ENCODE measurements around the gene ATP5MG. TPM values are rescaled to one million over a fixed set of nuclear protein-coding genes. Genes with fewer than 3 reads are reported as not detected.

Gene ATP5MG
- total and polyA plus RNA-seq, 2 of the 4 experiments (the other 2 are of a cell fraction), result 144 to 219 TPM

DNA sequence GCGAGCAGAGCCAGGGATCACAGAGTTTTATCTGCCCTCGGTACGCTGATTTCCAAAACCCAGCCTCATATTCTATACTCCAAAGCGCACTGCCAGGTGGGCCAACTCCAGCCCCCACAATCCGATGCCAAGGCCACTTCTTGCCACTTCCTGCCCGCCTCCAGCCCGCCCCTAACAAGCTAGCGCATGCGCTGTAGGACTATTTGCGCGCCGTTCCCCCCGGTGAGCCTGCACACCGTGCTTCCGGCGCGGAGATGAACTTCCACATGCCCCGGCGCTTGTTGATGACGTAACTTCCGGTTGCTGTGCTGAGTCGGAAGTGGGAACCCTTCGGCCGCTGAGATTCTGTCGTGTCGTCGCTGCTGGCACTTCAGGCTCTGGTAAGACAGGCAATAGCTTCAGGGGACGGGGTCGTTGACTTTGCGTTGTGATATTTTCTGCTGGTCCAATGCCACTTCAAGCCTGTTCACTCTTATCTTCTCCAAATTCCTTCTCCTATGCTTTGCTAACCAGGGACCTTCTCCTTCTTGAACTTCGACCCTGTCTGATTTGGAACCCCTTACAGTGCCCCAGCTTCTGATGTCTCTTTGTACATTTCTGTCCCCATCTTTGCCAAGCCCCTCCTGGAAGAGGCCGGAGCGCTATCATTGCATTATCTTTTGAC is 42.0 kb upstream of the ATP5MG start, which contains the start of gene UBE4A:
Gene UBE4A (plus strand): TSS at position 306 of the 664 bp plus-strand sequence. CDS start 5,481 bp downstream, outside the sequence.
- H3K4me1 ChIP-seq (ENCODE audit: control insufficient read depth, insufficient read depth, low read length), result peaks cover 2% of the 10 kb centered on the region; the same call in 1 of the 2 replicates
- H4K5ac ChIP-seq (ENCODE audit: low read depth, low read length), result peak within 1 kb of the TSS; percentile 98
- CTCF ChIA-PET, result no interaction called here
- peak; percentile 93 for DNase-seq
- peak within 1 kb of the TSS; percentile 51; the same call in 2 of the 3 replicates for H2BK15ac ChIP-seq (ENCODE audit: low read depth, low read length)
- H3K18ac ChIP-seq (ENCODE audit: low read depth, low read length), result peak within 1 kb of the TSS; percentile 59
- intact Hi-C loops (cut with micrococcal nuclease) (no loop called here), dilution Hi-C loops (cut with HindIII; ENCODE audit: low sequenced_read_pairs, unreplicated experiment) (no loop called here), in situ Hi-C loops (cut with MboI; ENCODE audit: low sequenced_read_pairs) (loop anchor here (10.0 to 25.0 kb wide), 2 partner anchors 215 to 997 kb away; no protein-coding TSS in a partner anchor)
- peak within 1 kb of the TSS; percentile 94 for H3K14ac ChIP-seq (replicated peaks; ENCODE audit: low read depth, low read length)
- H3K9me1 ChIP-seq (ENCODE audit: insufficient read depth, low read length), result peaks cover 2% of the 10 kb centered on the region; the same call in 1 of the 2 replicates
- H4K20me1 ChIP-seq (ENCODE audit: insufficient read depth, low read length), result peaks cover 3% of the 10 kb centered on the region; the same call in 1 of the 2 replicates
- peak within 1 kb of the TSS; percentile 94 for H3K23ac ChIP-seq (ENCODE audit: low read depth, low read length)
- peak within 1 kb of the TSS; percentile 75 for H3K27ac ChIP-seq (ENCODE audit: insufficient read depth, low read length)
- H2AK5ac ChIP-seq (ENCODE audit: low read depth, low read length), result peak within 1 kb of the TSS; percentile 41; the same call in 1 of the 2 replicates
- peak within 1 kb of the TSS; percentile 95 to 96 for H4K8ac ChIP-seq (ENCODE audit: low read depth in 2 of 2, low read length in 2 of 2)
- POLR2A ChIA-PET (ENCODE audit: unreplicated experiment), result interaction anchor here (0.6 kb wide), 2 partner anchors 8 to 74 kb away, joined by 3 read pairs; no protein-coding TSS in a partner anchor
- H2BK5ac ChIP-seq (ENCODE audit: low read depth, low read length, poor library complexity, severe bottlenecking), result peak within 1 kb of the TSS; percentile 67
- H3K27me3 ChIP-seq (ENCODE audit: control insufficient read depth, insufficient read depth, low read length), result no peaks in the 10 kb centered on the region
- H3K36me3 ChIP-seq (ENCODE audit: control insufficient read depth, insufficient read depth, low read length), result no peaks in the 10 kb centered on the region; the same call in 1 of the 2 replicates
- peak within 1 kb of the TSS; percentile 94 for H2AK9ac ChIP-seq (replicated peaks; ENCODE audit: low read depth, low read length, poor library complexity)
- H2BK120ac ChIP-seq (ENCODE audit: low read depth, low read length), result 0 out of 2 replicates have a peak within 1 kb of the TSS, but pooled peaks have one; percentile 30
- H3K4ac ChIP-seq (ENCODE audit: low read depth, low read length), result peak within 1 kb of the TSS; percentile 92
- peak within 1 kb of the TSS; percentile 99 for H2AFZ ChIP-seq (replicated peaks; ENCODE audit: low read length, poor library complexity)
- 0% methylated on average over 4 of the region's 33 CpGs; no CpG with 5 or more reads in 1 of the 2 experiments for whole genome bisulfite sequencing, 2 experiments (ENCODE audit: extremely low coverage in 2 of 2, insufficient read length in 1 of 2)
- H4K91ac ChIP-seq (ENCODE audit: insufficient read depth, low read depth, low read length), result peak within 1 kb of the TSS; percentile 86
- H2BK20ac ChIP-seq (ENCODE audit: low read depth, low read length), result peak within 1 kb of the TSS; percentile 8; the same call in 1 of the 2 replicates
- peak within 1 kb of the TSS; percentile 78 for H3K4me3 ChIP-seq (ENCODE audit: insufficient read depth, low read depth, low read length)
- peaks cover 24 to 35% of the 10 kb centered on the region in 2 experiments for H3K79me1 ChIP-seq (ENCODE audit: low read depth in 1 of 2, low read length in 2 of 2)
- ATAC-seq (ENCODE audit: low read depth), result peak; percentile 88
- H3K4me2 ChIP-seq (ENCODE audit: low read depth, low read length), result peak within 1 kb of the TSS; percentile 100
- BruUV-seq (replicated peaks), result no TSS peak
- 0 out of 2 replicates have a peak, but pooled peaks cover 2% of the 10 kb centered on the region for H3K9me3 ChIP-seq (ENCODE audit: control insufficient read depth, insufficient read depth, low read length)
- H3K56ac ChIP-seq (ENCODE audit: extremely low read depth, insufficient read depth, low read length), result peak within 1 kb of the TSS; percentile 86
- H3K9ac ChIP-seq (ENCODE audit: low read depth, low read length), result peak within 1 kb of the TSS; percentile 97
- peak; percentile 57; the same call in 1 of the 2 replicates for TF ChIP-seq MAZ (IDR thresholded peaks at IDR 0.05; ENCODE audit: borderline replicate concordance, low read depth, low read length)
- TF ChIP-seq, protein P1, sequence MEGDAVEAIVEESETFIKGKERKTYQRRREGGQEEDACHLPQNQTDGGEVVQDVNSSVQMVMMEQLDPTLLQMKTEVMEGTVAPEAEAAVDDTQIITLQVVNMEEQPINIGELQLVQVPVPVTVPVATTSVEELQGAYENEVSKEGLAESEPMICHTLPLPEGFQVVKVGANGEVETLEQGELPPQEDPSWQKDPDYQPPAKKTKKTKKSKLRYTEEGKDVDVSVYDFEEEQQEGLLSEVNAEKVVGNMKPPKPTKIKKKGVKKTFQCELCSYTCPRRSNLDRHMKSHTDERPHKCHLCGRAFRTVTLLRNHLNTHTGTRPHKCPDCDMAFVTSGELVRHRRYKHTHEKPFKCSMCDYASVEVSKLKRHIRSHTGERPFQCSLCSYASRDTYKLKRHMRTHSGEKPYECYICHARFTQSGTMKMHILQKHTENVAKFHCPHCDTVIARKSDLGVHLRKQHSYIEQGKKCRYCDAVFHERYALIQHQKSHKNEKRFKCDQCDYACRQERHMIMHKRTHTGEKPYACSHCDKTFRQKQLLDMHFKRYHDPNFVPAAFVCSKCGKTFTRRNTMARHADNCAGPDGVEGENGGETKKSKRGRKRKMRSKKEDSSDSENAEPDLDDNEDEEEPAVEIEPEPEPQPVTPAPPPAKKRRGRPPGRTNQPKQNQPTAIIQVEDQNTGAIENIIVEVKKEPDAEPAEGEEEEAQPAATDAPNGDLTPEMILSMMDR (conservative IDR thresholded peaks at IDR 0.05; ENCODE audit: low read depth, low read length), result no peak
- no peak for TF ChIP-seq RAD21 (IDR thresholded peaks at IDR 0.05; ENCODE audit: low read length)
- no peak for TF ChIP-seq BHLHE40 (IDR thresholded peaks at IDR 0.05; ENCODE audit: low read depth, low read length)
- TF ChIP-seq NFE2L2 (IDR thresholded peaks at IDR 0.05; ENCODE audit: low read depth, low read length), result 0 out of 2 replicates have a peak, but pooled peaks have one; percentile 17
- TF ChIP-seq FOS (IDR thresholded peaks at IDR 0.05; ENCODE audit: low read depth, low read length), result no peak
- peak; percentile 35; the same call in 1 of the 2 replicates for TF ChIP-seq MXI1 (IDR thresholded peaks at IDR 0.05; ENCODE audit: borderline replicate concordance, low read depth, low read length)
- TF ChIP-seq CEBPB (IDR thresholded peaks at IDR 0.05; ENCODE audit: low read depth, low read length), result peak; percentile 90
- TF ChIP-seq, protein P2, sequence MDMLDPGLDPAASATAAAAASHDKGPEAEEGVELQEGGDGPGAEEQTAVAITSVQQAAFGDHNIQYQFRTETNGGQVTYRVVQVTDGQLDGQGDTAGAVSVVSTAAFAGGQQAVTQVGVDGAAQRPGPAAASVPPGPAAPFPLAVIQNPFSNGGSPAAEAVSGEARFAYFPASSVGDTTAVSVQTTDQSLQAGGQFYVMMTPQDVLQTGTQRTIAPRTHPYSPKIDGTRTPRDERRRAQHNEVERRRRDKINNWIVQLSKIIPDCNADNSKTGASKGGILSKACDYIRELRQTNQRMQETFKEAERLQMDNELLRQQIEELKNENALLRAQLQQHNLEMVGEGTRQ (IDR thresholded peaks at IDR 0.05; ENCODE audit: low read depth, low read length), result peak; percentile 60
- TF ChIP-seq SMC3 (IDR thresholded peaks at IDR 0.05; ENCODE audit: low read depth, low read length), result no peak
- no peak for TF ChIP-seq MAFK (IDR thresholded peaks at IDR 0.05; ENCODE audit: low read depth, low read length)
- TF ChIP-seq POLR2A (IDR thresholded peaks at IDR 0.05; ENCODE audit: low read depth, low read length), result peak; percentile 80
- TF ChIP-seq CHD1 (IDR thresholded peaks at IDR 0.05; ENCODE audit: low read depth, low read length), result no peak
- TF ChIP-seq RFX5 (IDR thresholded peaks at IDR 0.05; ENCODE audit: low read depth, low read length), result 0 out of 2 replicates have a peak, but pooled peaks have one; percentile 46
- no peak for TF ChIP-seq RCOR1 (IDR thresholded peaks at IDR 0.05; ENCODE audit: insufficient replicate concordance, low read length)
